ENCODE results near the gene PRDM16.

PRDM16 gene

DNA sequence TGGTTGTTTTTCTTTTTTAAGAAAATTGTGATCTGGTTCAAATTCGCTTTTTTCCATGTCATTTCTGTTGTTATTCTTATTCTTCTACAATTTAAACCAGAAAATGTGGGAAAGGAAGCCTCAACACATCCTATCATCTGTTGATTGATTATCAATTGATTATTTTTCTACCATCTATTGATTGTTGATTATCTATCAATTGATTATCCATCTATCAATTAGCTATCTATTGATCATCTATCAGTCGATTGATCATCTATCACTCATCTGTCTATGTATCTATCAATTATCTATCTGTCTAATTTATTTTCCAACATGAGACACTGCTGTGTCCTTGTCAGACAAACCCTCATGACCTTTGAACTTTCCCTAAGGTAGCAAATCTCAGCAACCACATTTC, 249.3 kb downstream of the PRDM16 start:
- Histone ChIP-seq H3K27me3 (replicated peaks; ENCODE audit: control insufficient read depth, insufficient read depth, low read length) (no peaks in the 10 kb centered on the region), H3K36me3 (ENCODE audit: control insufficient read depth, insufficient read depth, low read length) (no peaks in the 10 kb centered on the region), H3K4me3 (replicated peaks; ENCODE audit: low read depth, low read length) (no peak overlapping the region)
- TF ChIP-seq CTCF (IDR thresholded peaks at IDR 0.05; ENCODE audit: insufficient read depth, low read length, poor library complexity, severe bottlenecking): no peak
- DNase-seq (ENCODE audit: extremely low read depth, insufficient read length): no peak

GRCh38 chr1:3319874-3320245, 250.9 kb downstream of the PRDM16 start:
- Histone ChIP-seq H3K4me3 (replicated peaks; ENCODE audit: low read depth, low read length) (no peak overlapping the region), H3K27me3 (replicated peaks; ENCODE audit: control insufficient read depth, insufficient read depth, low read length) (no peaks in the 10 kb centered on the region), H3K36me3 (ENCODE audit: control insufficient read depth, insufficient read depth, low read length) (no peaks in the 10 kb centered on the region)
- peak; percentile 23 for DNase-seq (ENCODE audit: extremely low read depth, insufficient read length)
- peak; percentile 38 for TF ChIP-seq CTCF (IDR thresholded peaks at IDR 0.05; ENCODE audit: insufficient read depth, low read length, poor library complexity, severe bottlenecking)

DNA sequence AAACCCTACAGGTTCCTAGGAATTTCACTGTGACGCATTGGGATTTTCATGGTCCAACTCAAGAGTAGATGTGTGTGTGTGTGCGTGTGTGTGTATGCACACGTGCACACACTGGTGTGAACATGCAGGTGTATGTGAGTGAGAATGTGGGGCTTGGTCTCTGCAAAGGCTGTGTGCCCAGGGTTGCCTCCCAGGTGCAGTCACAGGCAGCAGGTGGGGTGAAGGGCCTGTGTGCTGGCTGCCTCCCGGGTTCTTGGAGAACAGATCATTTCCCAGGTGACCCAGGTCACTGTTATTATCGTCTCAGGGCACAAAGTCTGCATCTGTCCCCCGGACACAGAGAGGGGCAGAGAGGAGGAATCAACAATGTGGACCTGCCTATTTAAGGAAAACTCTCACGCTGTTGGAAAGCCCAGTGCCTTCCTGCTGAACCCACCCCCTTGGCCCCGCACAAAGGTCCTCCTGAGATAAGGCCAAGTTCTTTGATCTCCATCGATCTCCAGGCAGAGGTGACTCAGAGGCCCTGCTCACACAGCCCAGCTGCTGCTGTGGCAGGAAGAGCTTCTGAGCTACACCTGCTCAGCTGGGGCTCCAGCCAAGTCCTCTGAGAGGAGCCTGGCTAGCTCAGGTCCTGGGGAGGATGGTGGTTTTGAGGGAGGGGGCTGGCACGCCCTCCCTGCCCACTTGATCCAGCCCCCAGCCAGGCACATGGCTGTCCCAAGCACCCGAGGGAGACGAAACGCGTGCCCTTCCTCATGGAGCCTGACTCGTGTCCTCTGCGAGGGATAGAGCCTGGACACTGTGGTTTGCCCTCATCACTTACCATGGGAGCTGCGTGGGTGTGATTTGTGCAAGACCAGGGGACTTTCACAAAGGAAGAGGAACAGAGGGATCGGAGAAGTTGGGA, 251.5 kb downstream of the PRDM16 start:
- H3K4me3 ChIP-seq (replicated peaks; ENCODE audit: low read depth, low read length): no peak overlapping the region
- no peaks in the 10 kb centered on the region for H3K36me3 ChIP-seq (ENCODE audit: control insufficient read depth, insufficient read depth, low read length)
- H3K27me3 ChIP-seq (replicated peaks; ENCODE audit: control insufficient read depth, insufficient read depth, low read length): no peaks in the 10 kb centered on the region
- DNase-seq (ENCODE audit: extremely low read depth, insufficient read length): no peak
- no peak for TF ChIP-seq CTCF (IDR thresholded peaks at IDR 0.05; ENCODE audit: insufficient read depth, low read length, poor library complexity, severe bottlenecking)

GRCh38 chr1:3321559-3322449, 252.8 kb downstream of the PRDM16 start:
- no peaks in the 10 kb centered on the region for H3K36me3 ChIP-seq (ENCODE audit: control insufficient read depth, insufficient read depth, low read length)
- no peak overlapping the region for H3K4me3 ChIP-seq (replicated peaks; ENCODE audit: low read depth, low read length)
- TF ChIP-seq CTCF (IDR thresholded peaks at IDR 0.05; ENCODE audit: insufficient read depth, low read length, poor library complexity, severe bottlenecking): no peak
- no peaks in the 10 kb centered on the region for H3K27me3 ChIP-seq (replicated peaks; ENCODE audit: control insufficient read depth, insufficient read depth, low read length)
- no peak for DNase-seq (ENCODE audit: extremely low read depth, insufficient read length)

DNA sequence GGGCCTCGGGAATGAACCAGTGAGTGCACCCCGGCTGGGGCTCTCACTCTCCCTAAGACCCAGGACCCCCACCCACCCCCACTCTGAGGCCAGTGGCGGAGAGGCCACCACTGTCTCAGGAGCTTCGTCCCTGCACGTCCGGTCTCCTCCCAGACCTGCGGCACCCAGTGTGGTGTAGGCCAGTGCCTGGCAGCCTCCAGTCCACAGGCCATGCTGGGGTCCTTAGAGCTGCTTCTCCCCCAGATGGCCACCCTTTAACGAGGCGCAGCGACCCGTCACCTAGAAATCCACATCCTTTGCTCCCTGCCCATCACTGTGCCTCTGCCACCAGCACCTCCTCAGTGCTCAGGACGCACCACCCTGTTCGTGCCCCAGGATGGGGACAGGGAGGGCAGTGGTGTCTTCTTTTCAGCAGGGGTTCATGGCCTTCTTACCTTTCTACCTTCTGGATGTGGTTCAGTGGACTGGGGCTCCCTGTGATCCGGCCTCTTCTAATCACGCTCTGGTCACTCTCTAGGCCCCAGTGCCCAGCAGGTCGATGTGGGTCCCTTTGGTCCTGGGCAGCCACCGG, 253.5 kb downstream of the PRDM16 start:
- no peaks in the 10 kb centered on the region for H3K36me3 ChIP-seq (ENCODE audit: control insufficient read depth, insufficient read depth, low read length)
- no peaks in the 10 kb centered on the region for H3K27me3 ChIP-seq (replicated peaks; ENCODE audit: control insufficient read depth, insufficient read depth, low read length)
- no peak overlapping the region for H3K4me3 ChIP-seq (replicated peaks; ENCODE audit: low read depth, low read length)
- no peak for TF ChIP-seq CTCF (IDR thresholded peaks at IDR 0.05; ENCODE audit: insufficient read depth, low read length, poor library complexity, severe bottlenecking)
- DNase-seq (ENCODE audit: extremely low read depth, insufficient read length): no peak

Data from GM06990 (cell line).